Measurements from ENCODE around the gene KLHL20. TPM values are rescaled to one million over a fixed set of nuclear protein-coding genes. Genes with fewer than 3 reads are reported as not detected.

KLHL20 gene
- total and polyA plus RNA-seq, 2 experiments from 2014 or later: 12.3 to 14.5 TPM

DNA sequence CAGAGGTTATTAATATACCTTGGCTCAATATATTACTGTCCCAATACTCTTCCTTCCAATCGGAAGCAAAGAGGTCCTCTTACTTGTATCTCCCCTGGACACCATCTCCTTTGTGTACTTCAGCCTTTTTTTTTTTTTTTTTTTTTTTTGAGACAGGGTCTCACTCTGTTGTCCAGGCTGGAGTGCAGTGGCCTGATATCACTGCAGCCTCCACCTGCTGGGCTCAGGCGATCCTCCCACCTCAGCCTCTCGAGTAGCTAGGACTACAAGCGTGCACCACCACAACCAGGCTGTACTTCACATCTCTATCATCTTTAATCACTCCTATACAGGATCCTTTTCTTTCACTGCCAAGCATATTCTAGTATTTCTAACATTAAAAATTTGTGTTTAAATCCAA is 106.9 kb downstream of the KLHL20 start:
- H3K27me3 ChIP-seq (ENCODE audit: insufficient read depth): no peaks in the 10 kb centered on the region
- peaks cover 83% of the 10 kb centered on the region for H3K79me2 ChIP-seq (replicated peaks; ENCODE audit: insufficient read depth)
- peaks cover 7% of the 10 kb centered on the region for H3K4me1 ChIP-seq (ENCODE audit: insufficient read depth)
- Mint-ChIP-seq H3K4me1 (peaks cover 11% of the 10 kb centered on the region), H3K27ac (no peak overlapping the region), H3K36me3 (ENCODE audit: low read depth) (peaks cover 38% of the 10 kb centered on the region), H3K4me3 (no peak overlapping the region), H3K27me3 (ENCODE audit: insufficient read depth, low read depth, poor library complexity) (no peaks in the 10 kb centered on the region), H3K9me3 (no peaks in the 10 kb centered on the region)
- H3K4me2 ChIP-seq: no peak overlapping the region
- H3K4me3 ChIP-seq: no peak overlapping the region
- no peak for TF ChIP-seq NANOG (IDR thresholded peaks at IDR 0.05; ENCODE audit: borderline replicate concordance)
- no peak for TF ChIP-seq STAT1 (IDR thresholded peaks at IDR 0.05; ENCODE audit: unreplicated experiment)
- no peak for TF ChIP-seq EZH2 (IDR thresholded peaks at IDR 0.05; ENCODE audit: low read depth, unreplicated experiment)
- no peak for TF ChIP-seq POLR2AphosphoS5 (IDR thresholded peaks at IDR 0.05; ENCODE audit: low read depth)
- no peak for TF ChIP-seq ZNF331 (CRISPR knock-in tag; IDR thresholded peaks at IDR 0.05; ENCODE audit: low read depth)
- TF ChIP-seq JUNB (IDR thresholded peaks at IDR 0.05; ENCODE audit: unreplicated experiment): no peak
- TF ChIP-seq, protein P1, sequence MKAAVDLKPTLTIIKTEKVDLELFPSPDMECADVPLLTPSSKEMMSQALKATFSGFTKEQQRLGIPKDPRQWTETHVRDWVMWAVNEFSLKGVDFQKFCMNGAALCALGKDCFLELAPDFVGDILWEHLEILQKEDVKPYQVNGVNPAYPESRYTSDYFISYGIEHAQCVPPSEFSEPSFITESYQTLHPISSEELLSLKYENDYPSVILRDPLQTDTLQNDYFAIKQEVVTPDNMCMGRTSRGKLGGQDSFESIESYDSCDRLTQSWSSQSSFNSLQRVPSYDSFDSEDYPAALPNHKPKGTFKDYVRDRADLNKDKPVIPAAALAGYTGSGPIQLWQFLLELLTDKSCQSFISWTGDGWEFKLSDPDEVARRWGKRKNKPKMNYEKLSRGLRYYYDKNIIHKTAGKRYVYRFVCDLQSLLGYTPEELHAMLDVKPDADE (IDR thresholded peaks at IDR 0.05): no peak
- TF ChIP-seq, protein P2, sequence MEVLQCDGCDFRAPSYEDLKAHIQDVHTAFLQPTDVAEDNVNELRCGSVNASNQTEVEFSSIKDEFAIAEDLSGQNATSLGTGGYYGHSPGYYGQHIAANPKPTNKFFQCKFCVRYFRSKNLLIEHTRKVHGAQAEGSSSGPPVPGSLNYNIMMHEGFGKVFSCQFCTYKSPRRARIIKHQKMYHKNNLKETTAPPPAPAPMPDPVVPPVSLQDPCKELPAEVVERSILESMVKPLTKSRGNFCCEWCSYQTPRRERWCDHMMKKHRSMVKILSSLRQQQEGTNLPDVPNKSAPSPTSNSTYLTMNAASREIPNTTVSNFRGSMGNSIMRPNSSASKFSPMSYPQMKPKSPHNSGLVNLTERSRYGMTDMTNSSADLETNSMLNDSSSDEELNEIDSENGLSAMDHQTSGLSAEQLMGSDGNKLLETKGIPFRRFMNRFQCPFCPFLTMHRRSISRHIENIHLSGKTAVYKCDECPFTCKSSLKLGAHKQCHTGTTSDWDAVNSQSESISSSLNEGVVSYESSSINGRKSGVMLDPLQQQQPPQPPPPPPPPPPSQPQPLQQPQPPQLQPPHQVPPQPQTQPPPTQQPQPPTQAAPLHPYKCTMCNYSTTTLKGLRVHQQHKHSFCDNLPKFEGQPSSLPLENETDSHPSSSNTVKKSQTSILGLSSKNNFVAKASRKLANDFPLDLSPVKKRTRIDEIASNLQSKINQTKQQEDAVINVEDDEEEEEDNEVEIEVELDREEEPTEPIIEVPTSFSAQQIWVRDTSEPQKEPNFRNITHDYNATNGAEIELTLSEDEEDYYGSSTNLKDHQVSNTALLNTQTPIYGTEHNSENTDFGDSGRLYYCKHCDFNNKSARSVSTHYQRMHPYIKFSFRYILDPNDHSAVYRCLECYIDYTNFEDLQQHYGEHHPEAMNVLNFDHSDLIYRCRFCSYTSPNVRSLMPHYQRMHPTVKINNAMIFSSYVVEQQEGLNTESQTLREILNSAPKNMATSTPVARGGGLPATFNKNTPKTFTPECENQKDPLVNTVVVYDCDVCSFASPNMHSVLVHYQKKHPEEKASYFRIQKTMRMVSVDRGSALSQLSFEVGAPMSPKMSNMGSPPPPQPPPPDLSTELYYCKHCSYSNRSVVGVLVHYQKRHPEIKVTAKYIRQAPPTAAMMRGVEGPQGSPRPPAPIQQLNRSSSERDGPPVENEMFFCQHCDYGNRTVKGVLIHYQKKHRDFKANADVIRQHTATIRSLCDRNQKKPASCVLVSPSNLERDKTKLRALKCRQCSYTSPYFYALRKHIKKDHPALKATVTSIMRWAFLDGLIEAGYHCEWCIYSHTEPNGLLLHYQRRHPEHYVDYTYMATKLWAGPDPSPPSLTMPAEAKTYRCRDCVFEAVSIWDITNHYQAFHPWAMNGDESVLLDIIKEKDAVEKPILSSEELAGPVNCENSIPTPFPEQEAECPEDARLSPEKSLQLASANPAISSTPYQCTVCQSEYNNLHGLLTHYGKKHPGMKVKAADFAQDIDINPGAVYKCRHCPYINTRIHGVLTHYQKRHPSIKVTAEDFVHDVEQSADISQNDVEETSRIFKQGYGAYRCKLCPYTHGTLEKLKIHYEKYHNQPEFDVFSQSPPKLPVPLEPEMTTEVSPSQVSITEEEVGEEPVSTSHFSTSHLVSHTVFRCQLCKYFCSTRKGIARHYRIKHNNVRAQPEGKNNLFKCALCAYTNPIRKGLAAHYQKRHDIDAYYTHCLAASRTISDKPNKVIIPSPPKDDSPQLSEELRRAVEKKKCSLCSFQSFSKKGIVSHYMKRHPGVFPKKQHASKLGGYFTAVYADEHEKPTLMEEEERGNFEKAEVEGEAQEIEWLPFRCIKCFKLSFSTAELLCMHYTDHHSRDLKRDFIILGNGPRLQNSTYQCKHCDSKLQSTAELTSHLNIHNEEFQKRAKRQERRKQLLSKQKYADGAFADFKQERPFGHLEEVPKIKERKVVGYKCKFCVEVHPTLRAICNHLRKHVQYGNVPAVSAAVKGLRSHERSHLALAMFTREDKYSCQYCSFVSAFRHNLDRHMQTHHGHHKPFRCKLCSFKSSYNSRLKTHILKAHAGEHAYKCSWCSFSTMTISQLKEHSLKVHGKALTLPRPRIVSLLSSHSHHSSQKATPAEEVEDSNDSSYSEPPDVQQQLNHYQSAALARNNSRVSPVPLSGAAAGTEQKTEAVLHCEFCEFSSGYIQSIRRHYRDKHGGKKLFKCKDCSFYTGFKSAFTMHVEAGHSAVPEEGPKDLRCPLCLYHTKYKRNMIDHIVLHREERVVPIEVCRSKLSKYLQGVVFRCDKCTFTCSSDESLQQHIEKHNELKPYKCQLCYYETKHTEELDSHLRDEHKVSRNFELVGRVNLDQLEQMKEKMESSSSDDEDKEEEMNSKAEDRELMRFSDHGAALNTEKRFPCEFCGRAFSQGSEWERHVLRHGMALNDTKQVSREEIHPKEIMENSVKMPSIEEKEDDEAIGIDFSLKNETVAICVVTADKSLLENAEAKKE (CRISPR knock-in tag; IDR thresholded peaks at IDR 0.05): no peak
- TF ChIP-seq CREB1 (CRISPR knock-in tag; IDR thresholded peaks at IDR 0.05; ENCODE audit: low read depth): no peak
- TF ChIP-seq ZNF114 (CRISPR knock-in tag; IDR thresholded peaks at IDR 0.05): no peak
- TF ChIP-seq, protein P3, sequence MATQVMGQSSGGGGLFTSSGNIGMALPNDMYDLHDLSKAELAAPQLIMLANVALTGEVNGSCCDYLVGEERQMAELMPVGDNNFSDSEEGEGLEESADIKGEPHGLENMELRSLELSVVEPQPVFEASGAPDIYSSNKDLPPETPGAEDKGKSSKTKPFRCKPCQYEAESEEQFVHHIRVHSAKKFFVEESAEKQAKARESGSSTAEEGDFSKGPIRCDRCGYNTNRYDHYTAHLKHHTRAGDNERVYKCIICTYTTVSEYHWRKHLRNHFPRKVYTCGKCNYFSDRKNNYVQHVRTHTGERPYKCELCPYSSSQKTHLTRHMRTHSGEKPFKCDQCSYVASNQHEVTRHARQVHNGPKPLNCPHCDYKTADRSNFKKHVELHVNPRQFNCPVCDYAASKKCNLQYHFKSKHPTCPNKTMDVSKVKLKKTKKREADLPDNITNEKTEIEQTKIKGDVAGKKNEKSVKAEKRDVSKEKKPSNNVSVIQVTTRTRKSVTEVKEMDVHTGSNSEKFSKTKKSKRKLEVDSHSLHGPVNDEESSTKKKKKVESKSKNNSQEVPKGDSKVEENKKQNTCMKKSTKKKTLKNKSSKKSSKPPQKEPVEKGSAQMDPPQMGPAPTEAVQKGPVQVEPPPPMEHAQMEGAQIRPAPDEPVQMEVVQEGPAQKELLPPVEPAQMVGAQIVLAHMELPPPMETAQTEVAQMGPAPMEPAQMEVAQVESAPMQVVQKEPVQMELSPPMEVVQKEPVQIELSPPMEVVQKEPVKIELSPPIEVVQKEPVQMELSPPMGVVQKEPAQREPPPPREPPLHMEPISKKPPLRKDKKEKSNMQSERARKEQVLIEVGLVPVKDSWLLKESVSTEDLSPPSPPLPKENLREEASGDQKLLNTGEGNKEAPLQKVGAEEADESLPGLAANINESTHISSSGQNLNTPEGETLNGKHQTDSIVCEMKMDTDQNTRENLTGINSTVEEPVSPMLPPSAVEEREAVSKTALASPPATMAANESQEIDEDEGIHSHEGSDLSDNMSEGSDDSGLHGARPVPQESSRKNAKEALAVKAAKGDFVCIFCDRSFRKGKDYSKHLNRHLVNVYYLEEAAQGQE (IDR thresholded peaks at IDR 0.05; ENCODE audit: unreplicated experiment): no peak
- TF ChIP-seq EZH2phosphoT487 (IDR thresholded peaks at IDR 0.05; ENCODE audit: unreplicated experiment): no peak
- TF ChIP-seq, protein P4, sequence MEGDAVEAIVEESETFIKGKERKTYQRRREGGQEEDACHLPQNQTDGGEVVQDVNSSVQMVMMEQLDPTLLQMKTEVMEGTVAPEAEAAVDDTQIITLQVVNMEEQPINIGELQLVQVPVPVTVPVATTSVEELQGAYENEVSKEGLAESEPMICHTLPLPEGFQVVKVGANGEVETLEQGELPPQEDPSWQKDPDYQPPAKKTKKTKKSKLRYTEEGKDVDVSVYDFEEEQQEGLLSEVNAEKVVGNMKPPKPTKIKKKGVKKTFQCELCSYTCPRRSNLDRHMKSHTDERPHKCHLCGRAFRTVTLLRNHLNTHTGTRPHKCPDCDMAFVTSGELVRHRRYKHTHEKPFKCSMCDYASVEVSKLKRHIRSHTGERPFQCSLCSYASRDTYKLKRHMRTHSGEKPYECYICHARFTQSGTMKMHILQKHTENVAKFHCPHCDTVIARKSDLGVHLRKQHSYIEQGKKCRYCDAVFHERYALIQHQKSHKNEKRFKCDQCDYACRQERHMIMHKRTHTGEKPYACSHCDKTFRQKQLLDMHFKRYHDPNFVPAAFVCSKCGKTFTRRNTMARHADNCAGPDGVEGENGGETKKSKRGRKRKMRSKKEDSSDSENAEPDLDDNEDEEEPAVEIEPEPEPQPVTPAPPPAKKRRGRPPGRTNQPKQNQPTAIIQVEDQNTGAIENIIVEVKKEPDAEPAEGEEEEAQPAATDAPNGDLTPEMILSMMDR (conservative IDR thresholded peaks at IDR 0.05; ENCODE audit: low read depth in 2 of 2): no peak
- no peak overlapping the region for H2AFZ ChIP-seq
- H3K36me3 ChIP-seq (ENCODE audit: insufficient read depth): peaks cover 20% of the 10 kb centered on the region
- no peaks in the 10 kb centered on the region for H3K9me2 ChIP-seq (ENCODE audit: insufficient read depth)
- ATAC-seq: no peak
- DNase-seq (ENCODE audit: low spot score): no peak
- H4K20me1 ChIP-seq (replicated peaks; ENCODE audit: insufficient read depth): peaks cover 19% of the 10 kb centered on the region; the same call in 1 of the 2 replicates
- H3K27ac ChIP-seq (ENCODE audit: low read depth): no peak overlapping the region
- H3F3A ChIP-seq (replicated peaks; ENCODE audit: low read depth): peaks cover 4% of the 10 kb centered on the region; the same call in 1 of the 2 replicates

Data from GM23338 (cell line).